DND-41 (cell line): ENCODE measurements around the gene RNF111.

Experiments used
- EZH2 ChIP-seq: IDR thresholded peaks from 3 replicates; pipeline ENCODE4 v1.6.1; 2012; ENCODE audit warnings: borderline replicate concordance, low read depth, mild to moderate bottlenecking, moderate library complexity, low read length, inconsistent platforms; ENCODE audit not compliant: severe bottlenecking
- TF ChIP-seq, protein P1 (sequence below): IDR thresholded peaks from 2 replicates; pipeline ENCODE4 v1.5.1; 2012; ENCODE audit warnings: borderline replicate concordance, low read length, moderate library complexity, mild to moderate bottlenecking; ENCODE audit not compliant: poor library complexity, severe bottlenecking; ENCODE audit errors: extremely low read depth

DNA sequence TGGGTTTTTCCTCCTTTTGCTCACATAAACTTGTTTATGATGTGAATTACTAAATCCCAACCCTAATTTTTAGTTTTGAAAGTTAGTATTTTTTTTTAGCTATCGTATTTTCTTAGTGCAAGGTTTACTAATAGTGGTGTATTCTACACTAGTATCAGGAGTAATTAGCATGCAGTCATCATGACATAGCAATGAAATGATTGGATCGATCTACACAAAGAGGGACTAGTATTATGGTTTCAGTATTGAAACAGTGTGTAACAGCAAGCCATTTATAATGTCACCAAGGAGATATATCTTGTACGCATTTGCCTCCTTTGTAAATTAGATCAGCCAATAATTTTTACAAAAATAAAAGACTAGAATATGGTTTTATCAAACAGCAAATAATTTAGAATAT, 38.7 kb downstream of the RNF111 start:
- TF ChIP-seq, protein P1, sequence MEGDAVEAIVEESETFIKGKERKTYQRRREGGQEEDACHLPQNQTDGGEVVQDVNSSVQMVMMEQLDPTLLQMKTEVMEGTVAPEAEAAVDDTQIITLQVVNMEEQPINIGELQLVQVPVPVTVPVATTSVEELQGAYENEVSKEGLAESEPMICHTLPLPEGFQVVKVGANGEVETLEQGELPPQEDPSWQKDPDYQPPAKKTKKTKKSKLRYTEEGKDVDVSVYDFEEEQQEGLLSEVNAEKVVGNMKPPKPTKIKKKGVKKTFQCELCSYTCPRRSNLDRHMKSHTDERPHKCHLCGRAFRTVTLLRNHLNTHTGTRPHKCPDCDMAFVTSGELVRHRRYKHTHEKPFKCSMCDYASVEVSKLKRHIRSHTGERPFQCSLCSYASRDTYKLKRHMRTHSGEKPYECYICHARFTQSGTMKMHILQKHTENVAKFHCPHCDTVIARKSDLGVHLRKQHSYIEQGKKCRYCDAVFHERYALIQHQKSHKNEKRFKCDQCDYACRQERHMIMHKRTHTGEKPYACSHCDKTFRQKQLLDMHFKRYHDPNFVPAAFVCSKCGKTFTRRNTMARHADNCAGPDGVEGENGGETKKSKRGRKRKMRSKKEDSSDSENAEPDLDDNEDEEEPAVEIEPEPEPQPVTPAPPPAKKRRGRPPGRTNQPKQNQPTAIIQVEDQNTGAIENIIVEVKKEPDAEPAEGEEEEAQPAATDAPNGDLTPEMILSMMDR, result no peak
- TF ChIP-seq EZH2, result no peak
